Loucy (cell line): ENCODE results near the gene ACY1.

Experiments
- CTCF ChIP-seq: fragments of 200-600 bp; sonication (generic); conservative IDR thresholded peaks from 2 replicates; pipeline ENCODE4 v1.5.1; 2014; ENCODE audit warnings: mild to moderate bottlenecking, antibody characterized with exemption, low read length
- EZH2phosphoT487 ChIP-seq: fragments of 200-600 bp; IDR thresholded peaks from 2 replicates; pipeline ENCODE4 v1.6.1; 2018; ENCODE audit warnings: antibody characterized with exemption, mild to moderate bottlenecking, moderate library complexity, borderline replicate concordance

GRCh38 chr3:52034212-52034611 lies 50.9 kb downstream of the ACY1 start:
- TF ChIP-seq CTCF, result no peak
- no peak for TF ChIP-seq EZH2phosphoT487
